Liver (tissue), 9 donors: ENCODE results near the gene FGR. TPM values are rescaled to one million over a fixed set of nuclear protein-coding genes. Genes with fewer than 3 reads are reported as not detected.
"Not testable (repeated sequence)": the region's sequence is repeated elsewhere in the genome, so short reads cannot be mapped to it uniquely, and the experiment has no call there.

Experiments used
- DNase-seq: peaks from one replicate; pipeline ENCODE4 v3.0.0-alpha.2; 2017; ENCODE audit warnings: low spot score
- H3K27ac ChIP-seq, 2 donors: one replicate each; pipeline ENCODE4 v1.7.0; 2013; ENCODE audit warnings: inconsistent platforms in 2 of 2, low read length in 2 of 2, control low read depth in 1 of 2, low read depth in 1 of 2, mild to moderate bottlenecking in 1 of 2
- H3K27me3 ChIP-seq, 4 donors: one replicate each; pipeline versions ENCODE4 v1.6.1 to v1.7.0; 2013; ENCODE audit warnings: low read length in 3 of 4, inconsistent platforms in 1 of 4, mild to moderate bottlenecking in 1 of 4, moderate library complexity in 1 of 4; ENCODE audit not compliant: control insufficient read depth in 4 of 4, insufficient read depth in 4 of 4
- H3K36me3 ChIP-seq, 4 donors: one replicate each; pipeline versions ENCODE4 v1.6.1 to v1.7.0; 2013; ENCODE audit warnings: low read length in 3 of 4, mild to moderate bottlenecking in 3 of 4, low read depth in 1 of 4, moderate library complexity in 1 of 4; ENCODE audit not compliant: control insufficient read depth in 4 of 4, insufficient read depth in 3 of 4
- H3K4me1 ChIP-seq, 4 donors: one replicate each; pipeline versions ENCODE4 v1.6.1 to v1.7.0; 2013; ENCODE audit warnings: low read length in 3 of 4, mild to moderate bottlenecking in 3 of 4, moderate library complexity in 1 of 4; ENCODE audit not compliant: control insufficient read depth in 4 of 4, insufficient read depth in 4 of 4
- H3K4me3 ChIP-seq, 3 donors: one replicate each; pipeline versions ENCODE4 v1.6.1 to v1.7.0; 2013; ENCODE audit warnings: low read length in 3 of 3, control low read depth in 1 of 3, low read depth in 1 of 3, mild to moderate bottlenecking in 1 of 3
- H3K9ac ChIP-seq, 2 donors: one replicate each; pipeline ENCODE4 v1.7.0; 2013; ENCODE audit warnings: low read length in 2 of 2, mild to moderate bottlenecking in 2 of 2, moderate library complexity in 2 of 2, control low read depth in 1 of 2, low read depth in 1 of 2
- H3K9me3 ChIP-seq, 4 donors: one replicate each; pipeline versions ENCODE4 v1.6.1 to v1.7.0; 2013; ENCODE audit warnings: low read length in 3 of 4; ENCODE audit not compliant: control insufficient read depth in 4 of 4
- CTCF ChIP-seq: fragments of 150-350 bp; IDR thresholded peaks from 2 replicates; pipeline ENCODE4 v1.5.1; 2017; ENCODE audit warnings: improper control_type of control experiment, low read depth, low read length; ENCODE audit not compliant: missing input control
- EGR1 ChIP-seq, 2 donors: IDR thresholded peaks; 2 replicates each; pipeline ENCODE4 v1.6.1; 2016 to 2018; ENCODE audit warnings: antibody characterized with exemption in 2 of 2, low read depth in 2 of 2
- FOXA2 ChIP-seq: IDR thresholded peaks from 2 replicates; pipeline ENCODE4 v1.6.1; 2016; ENCODE audit warnings: antibody characterized with exemption
- GABPA ChIP-seq, 2 donors: IDR thresholded peaks in 1 of 2; conservative IDR thresholded peaks in 1 of 2; 2 replicates each; pipeline ENCODE4 v1.6.1; 2016; ENCODE audit warnings: antibody characterized with exemption in 2 of 2, mild to moderate bottlenecking in 1 of 2, moderate library complexity in 1 of 2
- HNF4A ChIP-seq, 2 donors: conservative IDR thresholded peaks; 2 replicates each; pipeline ENCODE4 v1.6.1; 2016; ENCODE audit warnings: antibody characterized with exemption in 2 of 2, mild to moderate bottlenecking in 2 of 2
- HNF4G ChIP-seq: IDR thresholded peaks from 2 replicates; pipeline ENCODE4 v1.6.1; 2016; ENCODE audit warnings: antibody characterized with exemption
- JUND ChIP-seq, 2 donors: IDR thresholded peaks; 2 replicates each; pipeline ENCODE4 v1.6.1; 2016; ENCODE audit warnings: antibody characterized with exemption in 2 of 2
- NR2F2 ChIP-seq: IDR thresholded peaks from 2 replicates; pipeline ENCODE4 v1.6.1; 2016; ENCODE audit warnings: antibody characterized with exemption
- RXRA ChIP-seq, 2 donors: IDR thresholded peaks; 2 replicates each; pipeline ENCODE4 v1.6.1; 2017 to 2018; ENCODE audit warnings: antibody characterized with exemption in 2 of 2, mild to moderate bottlenecking in 1 of 2
- SP1 ChIP-seq: IDR thresholded peaks from 2 replicates; pipeline ENCODE4 v1.6.1; 2018; ENCODE audit warnings: antibody characterized with exemption, mild to moderate bottlenecking
- TAF1 ChIP-seq: conservative IDR thresholded peaks from 2 replicates; pipeline ENCODE4 v1.6.1; 2016; ENCODE audit warnings: antibody characterized with exemption, mild to moderate bottlenecking
- YY1 ChIP-seq: IDR thresholded peaks from 2 replicates; pipeline ENCODE4 v1.6.1; 2016; ENCODE audit warnings: antibody characterized with exemption, mild to moderate bottlenecking
- WGBS: extraction: QIAGEN DNeasy Blood & Tissue Kit; methylation state at CpG from one replicate; pipeline ENCODE4 v1.1.7; 2013; 5-methylcytosine and 5-hydroxymethylcytosine counted together
- polyA plus RNA-seq, 2 donors: library from polyadenylated mRNA; stranded (reverse) in 1 of 2; unstranded in 1 of 2; fragments of 200-250 nt in 1 of 2; fragments of >200 nt in 1 of 2; fragmentation: Nextera tagmentation in 1 of 2; extraction: Ambion mirVana in 1 of 2; gene quantifications; one replicate each; pipeline versions ENCODE4 v1.2.1 to v1.2.3, GENCODE V29; 2013 to 2015
- total RNA-seq, 2 donors: library from RNA; depleted of rRNA; stranded (reverse); fragments of >200 nt; gene quantifications; one replicate each; pipeline ENCODE4 v1.2.3, GENCODE V29; 2014
- TF ChIP-seq, protein P1 (sequence below): IDR thresholded peaks from 2 replicates; pipeline ENCODE4 v1.6.1; 2016; ENCODE audit warnings: antibody characterized with exemption
- TF ChIP-seq, protein P2 (sequence below): IDR thresholded peaks from 2 replicates; pipeline ENCODE4 v1.6.1; 2016; ENCODE audit warnings: antibody characterized with exemption
- TF ChIP-seq, protein P3 (sequence below): IDR thresholded peaks from 2 replicates; pipeline ENCODE4 v1.6.1; 2016; ENCODE audit warnings: antibody characterized with exemption, mild to moderate bottlenecking
- donor health status: healthy.
- donor health status: healthy.
- donor health status: healthy.
- donor health status: healthy.
- donor health status: healthy.

FGR gene
- total and polyA plus RNA-seq, 4 donors, result 2.8 to 20.2 (median 6.2) TPM

DNA sequence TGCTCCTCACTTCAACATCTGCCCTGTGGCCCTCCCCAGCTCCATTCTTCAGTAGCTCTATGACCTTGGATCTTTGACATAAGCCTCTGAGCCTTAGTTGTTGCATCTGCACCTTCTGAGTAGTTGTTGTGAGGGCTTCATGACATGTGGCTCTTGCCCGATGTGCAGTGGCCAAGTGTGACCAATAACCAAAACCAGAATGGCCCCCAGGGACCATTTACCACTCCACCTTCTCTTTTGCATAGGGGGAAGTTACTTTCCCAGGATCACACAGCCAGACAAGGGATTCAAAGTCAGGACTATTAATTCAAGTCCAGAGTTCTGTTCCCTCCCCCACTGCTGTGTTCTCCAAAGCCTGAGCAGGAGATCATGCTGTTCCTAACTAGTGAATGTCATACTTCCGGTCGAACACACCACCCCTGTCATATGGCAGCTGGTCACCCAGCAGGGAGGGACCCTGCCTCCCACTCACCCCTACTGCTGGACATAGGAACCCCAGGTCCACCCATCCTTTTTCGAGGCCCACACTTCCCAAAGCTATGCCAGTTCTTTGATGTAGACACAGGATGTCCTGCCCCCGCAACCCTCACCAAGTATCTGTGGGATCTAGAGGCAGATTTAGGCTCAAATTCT, 4.0 kb downstream of the FGR start:
- no peak overlapping the region for H3K9ac ChIP-seq
- peaks cover 0 to 10% (median 3%) of the 10 kb centered on the region in 4 donors for H3K4me1 ChIP-seq
- H3K9me3 ChIP-seq, result no peaks in the 10 kb centered on the region
- no peaks in the 10 kb centered on the region for H3K36me3 ChIP-seq
- no peak overlapping the region for H3K4me3 ChIP-seq
- 66% methylated on average over 5 of the region's 5 CpGs for WGBS
- TF ChIP-seq RXRA (IDR thresholded peaks at IDR 0.05) (no peak), TAF1 (no peak), EGR1 (IDR thresholded peaks at IDR 0.05; ENCODE audit: low read depth in 2 of 2) (no peak), NR2F2 (peak; percentile 12), HNF4A (conservative IDR thresholded peaks at IDR 0.05) (no peak), GABPA (IDR thresholded peaks at IDR 0.05 in 1 of 2, conservative IDR thresholded peaks at IDR 0.05 in 1 of 2) (no peak), FOXA2 (no peak), YY1 (no peak), SP1 (peak; percentile 27), JUND (IDR thresholded peaks at IDR 0.05) (no peak), HNF4G (no peak), CTCF (no peak)
- TF ChIP-seq, protein P1, sequence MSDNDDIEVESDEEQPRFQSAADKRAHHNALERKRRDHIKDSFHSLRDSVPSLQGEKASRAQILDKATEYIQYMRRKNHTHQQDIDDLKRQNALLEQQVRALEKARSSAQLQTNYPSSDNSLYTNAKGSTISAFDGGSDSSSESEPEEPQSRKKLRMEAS, result no peak
- TF ChIP-seq, protein P2, sequence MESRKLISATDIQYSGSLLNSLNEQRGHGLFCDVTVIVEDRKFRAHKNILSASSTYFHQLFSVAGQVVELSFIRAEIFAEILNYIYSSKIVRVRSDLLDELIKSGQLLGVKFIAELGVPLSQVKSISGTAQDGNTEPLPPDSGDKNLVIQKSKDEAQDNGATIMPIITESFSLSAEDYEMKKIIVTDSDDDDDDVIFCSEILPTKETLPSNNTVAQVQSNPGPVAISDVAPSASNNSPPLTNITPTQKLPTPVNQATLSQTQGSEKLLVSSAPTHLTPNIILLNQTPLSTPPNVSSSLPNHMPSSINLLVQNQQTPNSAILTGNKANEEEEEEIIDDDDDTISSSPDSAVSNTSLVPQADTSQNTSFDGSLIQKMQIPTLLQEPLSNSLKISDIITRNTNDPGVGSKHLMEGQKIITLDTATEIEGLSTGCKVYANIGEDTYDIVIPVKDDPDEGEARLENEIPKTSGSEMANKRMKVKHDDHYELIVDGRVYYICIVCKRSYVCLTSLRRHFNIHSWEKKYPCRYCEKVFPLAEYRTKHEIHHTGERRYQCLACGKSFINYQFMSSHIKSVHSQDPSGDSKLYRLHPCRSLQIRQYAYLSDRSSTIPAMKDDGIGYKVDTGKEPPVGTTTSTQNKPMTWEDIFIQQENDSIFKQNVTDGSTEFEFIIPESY, result no peak
- TF ChIP-seq, protein P3, sequence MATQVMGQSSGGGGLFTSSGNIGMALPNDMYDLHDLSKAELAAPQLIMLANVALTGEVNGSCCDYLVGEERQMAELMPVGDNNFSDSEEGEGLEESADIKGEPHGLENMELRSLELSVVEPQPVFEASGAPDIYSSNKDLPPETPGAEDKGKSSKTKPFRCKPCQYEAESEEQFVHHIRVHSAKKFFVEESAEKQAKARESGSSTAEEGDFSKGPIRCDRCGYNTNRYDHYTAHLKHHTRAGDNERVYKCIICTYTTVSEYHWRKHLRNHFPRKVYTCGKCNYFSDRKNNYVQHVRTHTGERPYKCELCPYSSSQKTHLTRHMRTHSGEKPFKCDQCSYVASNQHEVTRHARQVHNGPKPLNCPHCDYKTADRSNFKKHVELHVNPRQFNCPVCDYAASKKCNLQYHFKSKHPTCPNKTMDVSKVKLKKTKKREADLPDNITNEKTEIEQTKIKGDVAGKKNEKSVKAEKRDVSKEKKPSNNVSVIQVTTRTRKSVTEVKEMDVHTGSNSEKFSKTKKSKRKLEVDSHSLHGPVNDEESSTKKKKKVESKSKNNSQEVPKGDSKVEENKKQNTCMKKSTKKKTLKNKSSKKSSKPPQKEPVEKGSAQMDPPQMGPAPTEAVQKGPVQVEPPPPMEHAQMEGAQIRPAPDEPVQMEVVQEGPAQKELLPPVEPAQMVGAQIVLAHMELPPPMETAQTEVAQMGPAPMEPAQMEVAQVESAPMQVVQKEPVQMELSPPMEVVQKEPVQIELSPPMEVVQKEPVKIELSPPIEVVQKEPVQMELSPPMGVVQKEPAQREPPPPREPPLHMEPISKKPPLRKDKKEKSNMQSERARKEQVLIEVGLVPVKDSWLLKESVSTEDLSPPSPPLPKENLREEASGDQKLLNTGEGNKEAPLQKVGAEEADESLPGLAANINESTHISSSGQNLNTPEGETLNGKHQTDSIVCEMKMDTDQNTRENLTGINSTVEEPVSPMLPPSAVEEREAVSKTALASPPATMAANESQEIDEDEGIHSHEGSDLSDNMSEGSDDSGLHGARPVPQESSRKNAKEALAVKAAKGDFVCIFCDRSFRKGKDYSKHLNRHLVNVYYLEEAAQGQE, result no peak
- no peaks in the 10 kb centered on the region for H3K27me3 ChIP-seq
- peak overlapping the region; percentile 57 to 73 for H3K27ac ChIP-seq
- no peak for DNase-seq

DNA sequence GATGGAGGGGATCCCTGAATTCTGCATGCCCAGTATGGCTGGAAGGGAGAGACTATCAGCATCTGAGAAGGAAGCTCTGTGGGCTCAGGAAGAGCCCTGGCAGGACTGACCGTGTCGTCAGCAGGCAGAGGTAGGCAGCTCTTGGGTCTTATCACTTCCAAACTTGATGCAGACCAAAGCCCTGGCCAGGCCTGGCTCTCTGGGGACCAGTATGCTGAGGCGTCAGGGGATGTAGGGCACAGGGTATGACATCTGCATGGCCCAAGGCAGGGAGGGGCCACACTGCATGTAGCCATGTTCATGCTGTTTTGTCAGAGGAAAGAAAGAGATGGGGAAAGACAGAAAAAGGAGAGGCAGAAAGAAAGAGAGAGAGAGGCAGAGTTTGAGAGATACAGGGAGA, 6.3 kb downstream of the FGR start:
- H3K27ac ChIP-seq, result no peak overlapping the region
- no peaks in the 10 kb centered on the region for H3K9me3 ChIP-seq
- TF ChIP-seq NR2F2, result no peak
- TF ChIP-seq EGR1 (IDR thresholded peaks at IDR 0.05; ENCODE audit: low read depth in 2 of 2), result no peak
- no peak for TF ChIP-seq SP1
- TF ChIP-seq HNF4G, result no peak
- no peaks in the 10 kb centered on the region for H3K36me3 ChIP-seq
- no peak overlapping the region for H3K9ac ChIP-seq
- H3K4me1 ChIP-seq, result peaks cover 0 to 10% (median 0%) of the 10 kb centered on the region in 4 donors
- H3K4me3 ChIP-seq, result no peak overlapping the region
- 71% methylated on average over 3 of the region's 3 CpGs for WGBS
- DNase-seq, result no peak
- no peaks in the 10 kb centered on the region for H3K27me3 ChIP-seq

GRCh38 chr1:27627733-27628132, 7.3 kb downstream of the FGR start:
- H3K27ac ChIP-seq, H3K9ac ChIP-seq, H3K4me1 ChIP-seq: not testable (repeated sequence)

More at GRCh38 chr1:27627733-27628132, 7.3 kb downstream of the FGR start:
- not testable (repeated sequence) for DNase-seq, H3K9me3 ChIP-seq, H3K27me3 ChIP-seq, H3K4me3 ChIP-seq, H3K36me3 ChIP-seq
- WGBS, result 96% methylated on average over 4 of the region's 4 CpGs
